Stimulated activated CD8-positive, alpha-beta memory T cell treated with anti-CD3 and anti-CD28 coated beads, Interleukin-12 subunit alpha, Interleukin-12 subunit beta, amount 100 ng/mL, for 24 hours (primary cell): ENCODE data around the gene PWWP2B.
"Not testable (repeated sequence)": the region's sequence is repeated elsewhere in the genome, so short reads cannot be mapped to it uniquely, and the experiment has no call there.

ENCODE experiments used
- DNase-seq: peaks from one replicate; pipeline ENCODE4 v3.0.0-alpha.2; 2020; ENCODE audit errors: extremely low read depth

PWWP2B gene

DNA sequence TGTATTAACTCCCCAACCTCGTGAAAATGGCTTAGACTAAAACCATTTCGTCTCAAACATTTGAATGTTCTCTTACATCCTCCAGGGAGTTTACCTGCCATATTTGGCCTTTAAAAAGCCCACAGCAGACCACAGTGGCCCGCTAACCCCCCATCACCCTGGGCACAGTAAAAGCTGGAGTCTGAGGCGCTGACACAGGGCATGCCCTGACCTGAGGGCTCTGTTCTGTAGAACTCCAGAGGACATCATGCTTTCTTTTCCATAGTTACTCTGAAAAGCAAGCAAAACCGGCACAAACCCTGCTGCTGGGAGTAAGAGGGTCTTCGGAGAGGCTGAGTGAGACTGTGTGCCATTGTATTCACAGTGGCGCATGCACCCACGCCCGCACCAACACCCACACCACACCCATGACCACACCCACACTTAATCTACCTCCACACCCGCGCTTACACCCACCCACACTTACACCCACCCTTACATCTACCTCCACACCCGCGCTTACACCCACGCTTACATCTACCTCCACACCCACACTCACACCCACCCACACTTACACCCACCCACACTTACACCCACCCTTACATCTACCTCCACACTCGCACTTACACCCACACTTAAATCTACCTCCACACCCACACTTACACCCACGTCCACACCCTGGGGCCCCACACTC, 32.9 kb upstream of the PWWP2B start:
- DNase-seq, result no peak

GRCh38 chr10:132364594-132364970, 32.4 kb upstream of the PWWP2B start:
- peak; percentile 39 for DNase-seq

DNA sequence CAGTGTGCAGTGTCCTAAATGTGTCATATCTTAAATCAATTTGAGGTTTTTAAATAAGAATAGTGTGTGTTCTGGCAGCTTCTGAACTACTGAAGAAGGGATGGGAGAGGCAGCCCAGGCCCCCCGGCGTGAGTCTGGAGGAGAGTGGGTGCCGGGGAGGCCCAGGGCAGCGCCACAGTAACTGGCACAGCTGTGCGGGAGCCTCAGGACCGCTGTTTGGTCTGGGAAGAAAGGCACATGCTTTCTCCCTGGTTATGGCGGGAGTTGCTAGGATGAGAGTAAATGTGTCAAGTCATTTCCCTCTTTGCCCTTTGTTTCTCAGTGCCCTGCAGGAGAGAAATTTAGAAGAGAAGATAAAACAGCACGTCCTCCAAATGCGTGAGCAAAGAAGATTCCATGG, 31.9 kb upstream of the PWWP2B start:
- no peak for DNase-seq

DNA sequence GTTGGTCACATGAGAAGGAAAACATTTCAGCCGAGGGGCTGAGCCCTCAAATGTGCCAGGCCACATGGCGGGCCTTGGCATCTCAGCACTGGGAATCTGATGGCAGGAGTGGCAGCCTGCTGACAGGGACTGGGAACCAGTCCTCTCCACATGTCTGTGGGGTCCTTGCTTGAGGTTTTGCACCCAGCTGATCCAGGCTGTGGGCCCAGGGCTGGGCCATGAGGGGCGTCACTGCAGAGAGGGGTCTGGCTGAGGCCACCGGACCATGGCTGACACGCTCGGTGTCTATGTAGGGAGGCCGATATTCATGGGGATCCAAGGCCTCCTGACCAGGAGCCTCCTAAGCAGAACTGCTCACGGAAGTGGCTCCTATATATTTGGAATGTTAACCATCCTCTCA, 31.0 kb upstream of the PWWP2B start:
- DNase-seq, result no peak

DNA sequence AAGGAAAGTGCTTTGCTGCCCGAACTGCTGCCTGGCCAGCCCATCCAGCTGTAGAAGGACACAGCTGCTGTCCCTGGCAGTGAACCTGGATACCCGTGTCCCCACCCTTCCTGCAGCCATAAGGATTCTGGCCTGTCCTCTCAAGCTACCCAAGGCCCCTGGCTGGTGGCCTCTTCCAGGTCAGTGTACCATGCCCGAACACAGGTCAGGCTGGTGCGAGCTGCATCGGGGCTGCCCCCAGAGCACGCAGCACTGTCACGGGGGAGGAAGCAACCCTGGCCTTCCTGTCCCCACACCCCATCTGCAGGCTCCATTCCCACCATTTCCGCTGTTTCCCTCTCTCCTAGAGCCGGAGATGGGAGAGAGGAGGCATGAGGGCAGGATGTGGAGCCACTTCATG, 30.5 kb upstream of the PWWP2B start:
- DNase-seq, result no peak

- DNase-seq, result no peak
These were observed 28.6 kb upstream of the PWWP2B start for GRCh38 chr10:132368391-132368790.

DNA sequence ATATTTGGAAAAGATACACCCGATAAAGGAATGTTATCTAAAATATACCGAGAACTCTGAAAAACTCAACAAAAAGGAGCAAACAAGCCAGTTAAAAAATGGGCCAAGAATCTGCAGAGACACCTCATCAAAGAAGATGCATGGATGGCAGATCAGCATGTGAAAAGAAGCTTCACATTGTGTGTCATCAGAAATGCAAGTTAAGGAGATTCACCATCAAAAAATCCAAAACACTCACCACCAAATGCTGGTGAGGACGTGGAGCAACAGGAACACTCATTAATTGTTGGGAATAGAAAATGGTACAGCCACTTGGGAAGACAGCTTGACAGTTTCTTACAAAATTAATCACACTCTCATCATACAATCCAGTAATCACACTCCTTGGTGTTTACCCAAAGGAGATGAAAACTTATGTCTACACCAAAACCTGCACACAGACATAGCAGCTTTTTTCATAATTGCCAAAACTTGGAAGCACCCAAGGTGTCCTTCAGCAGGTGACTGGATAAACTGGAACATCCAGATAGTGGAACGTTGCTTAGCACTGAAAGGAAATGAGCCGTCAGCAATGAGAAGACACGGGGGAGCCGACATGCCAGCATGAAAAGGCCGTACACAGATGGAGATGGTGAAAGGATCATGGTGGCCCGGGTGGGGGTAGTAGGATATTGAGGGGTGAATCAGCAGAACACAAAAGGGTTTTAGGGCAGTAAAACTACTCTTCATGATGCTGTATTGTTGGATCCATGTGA, 27.9 kb upstream of the PWWP2B start:
- DNase-seq, result no peak

DNA sequence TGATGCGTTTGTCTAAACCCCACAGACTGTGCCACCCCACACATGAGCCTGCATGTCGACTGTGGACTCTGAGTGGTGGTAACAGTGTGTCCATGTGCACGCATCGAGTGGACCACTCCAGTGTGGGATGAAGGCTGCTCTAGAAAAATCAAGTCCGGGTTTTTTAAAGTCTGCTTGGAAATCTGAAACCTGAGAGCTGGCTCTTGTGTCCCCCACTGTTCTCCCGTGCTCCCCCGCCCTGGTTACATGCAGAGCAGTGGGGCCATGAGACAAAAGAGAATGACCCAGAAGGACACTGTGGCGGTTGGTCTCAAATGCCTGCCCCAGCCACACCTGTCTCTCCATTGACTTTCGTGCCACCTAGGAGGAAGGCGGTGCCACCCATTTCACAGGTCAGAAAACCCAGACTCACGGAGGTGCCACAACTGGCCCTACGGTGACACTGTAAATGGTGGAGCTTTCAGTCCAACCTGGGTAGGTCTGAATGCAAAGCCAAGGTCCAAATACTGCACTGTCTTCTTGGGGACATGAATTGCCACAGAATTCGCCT, 27.3 kb upstream of the PWWP2B start:
- no peak for DNase-seq

DNA sequence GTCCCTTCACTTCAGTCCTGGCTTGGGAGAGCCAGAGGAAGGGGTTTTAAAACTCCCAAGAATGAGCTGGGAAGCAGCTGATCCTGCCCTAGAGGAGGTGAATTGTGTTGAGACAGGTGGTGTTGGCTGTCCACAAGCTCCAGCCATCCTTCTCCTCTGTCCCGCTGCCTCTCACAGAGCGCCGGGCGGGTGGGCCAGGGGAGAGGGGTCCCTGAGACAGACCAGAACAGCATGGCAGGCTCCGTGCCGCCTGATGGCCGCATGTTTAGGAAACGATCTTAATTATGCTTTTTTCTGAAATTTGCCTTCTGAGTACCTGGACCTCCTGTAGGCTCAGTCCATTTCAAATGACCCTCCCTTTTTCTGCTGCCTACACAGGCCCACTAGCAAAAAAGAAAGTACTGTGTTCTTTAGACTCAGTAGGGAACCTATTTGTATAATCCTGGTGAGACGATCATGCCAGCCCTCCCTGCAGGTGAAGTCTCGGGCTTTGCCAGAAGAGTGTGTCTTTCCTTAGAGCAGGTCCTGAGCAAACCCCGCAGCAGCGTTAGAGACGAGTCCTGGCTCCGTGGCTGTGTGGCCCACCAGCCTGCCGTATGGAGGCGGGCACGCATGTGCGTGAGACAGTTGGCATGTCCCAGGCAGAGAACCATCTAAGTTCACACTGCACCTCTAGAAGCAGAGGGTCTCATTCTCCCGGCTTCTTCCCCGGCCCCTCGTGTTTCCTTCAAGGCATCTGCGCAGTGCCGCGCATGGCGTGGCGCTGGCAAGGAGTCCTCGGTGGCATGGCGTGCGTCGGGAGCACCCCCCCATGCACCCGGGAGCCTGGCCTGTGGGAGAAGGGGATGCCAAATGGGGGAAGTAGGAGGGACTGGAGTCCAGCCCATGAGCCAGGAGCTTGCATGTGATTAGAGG, 26.3 kb upstream of the PWWP2B start:
- no peak for DNase-seq

GRCh38 chr10:132371641-132372081, 25.3 kb upstream of the PWWP2B start:
- DNase-seq, result no peak

DNA sequence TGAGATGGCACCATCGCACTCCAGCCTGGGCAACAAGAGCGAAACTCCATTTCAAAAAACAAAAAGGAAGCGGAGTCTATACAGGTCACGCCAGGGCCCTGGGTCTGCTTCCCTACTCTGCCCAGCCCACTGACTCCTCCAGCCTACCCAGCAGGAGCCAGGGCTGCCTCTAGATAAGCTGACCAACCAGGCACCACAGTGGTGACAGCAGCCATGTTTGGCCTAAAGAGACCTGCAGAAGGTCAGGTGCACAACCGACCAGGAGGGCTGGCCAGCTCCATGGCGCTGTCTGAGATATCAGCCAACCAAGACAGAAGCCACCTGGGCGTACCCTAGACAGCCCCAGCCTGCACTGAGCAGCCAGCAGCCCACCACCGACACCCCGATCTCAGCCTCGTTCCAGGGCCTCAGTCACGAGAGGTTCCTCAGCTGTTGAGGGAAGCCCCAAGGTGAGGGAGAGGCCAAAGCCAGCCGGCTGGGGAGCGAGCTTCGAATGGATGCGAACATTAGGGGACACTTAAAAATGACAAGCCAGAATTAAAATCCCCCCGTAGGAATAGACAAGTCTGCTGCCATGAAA, 24.4 kb upstream of the PWWP2B start:
- DNase-seq, result no peak

DNA sequence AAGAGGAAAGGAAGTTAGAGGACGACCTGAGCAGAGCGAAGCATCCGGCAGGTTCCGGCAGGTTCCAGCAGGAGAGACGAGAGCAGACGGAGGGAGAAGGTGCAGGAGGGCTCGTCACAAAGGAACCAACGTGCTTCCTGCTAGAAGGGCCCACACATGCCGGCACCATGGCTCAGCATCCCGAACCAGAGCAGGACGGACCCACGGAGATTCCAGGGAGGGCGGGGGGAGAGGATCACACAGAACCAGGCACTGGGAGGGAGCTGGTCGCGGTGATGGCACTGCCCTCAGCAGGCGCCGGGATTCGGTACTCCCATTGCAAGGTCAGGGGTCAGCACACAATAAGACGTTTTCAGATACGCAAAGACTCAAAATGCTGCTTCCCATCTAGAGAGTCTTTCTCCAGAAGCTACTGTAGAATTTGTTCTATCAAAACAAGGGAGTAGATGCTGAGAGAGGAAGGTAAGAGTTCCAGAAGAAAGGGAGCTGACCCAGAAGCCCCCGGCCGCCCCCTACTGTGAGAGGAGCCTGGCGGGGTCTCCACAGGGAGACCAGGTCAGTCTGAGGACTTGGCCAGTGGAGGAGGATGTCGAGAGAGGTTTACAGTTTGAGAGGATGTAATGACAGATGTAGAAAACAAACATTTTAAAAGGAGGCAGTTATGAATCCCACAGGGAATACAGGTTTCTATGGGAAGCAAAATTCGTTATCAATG, 23.6 kb upstream of the PWWP2B start:
- DNase-seq, result no peak

- no peak for DNase-seq
These were observed 22.8 kb upstream of the PWWP2B start for GRCh38 chr10:132374176-132374575.

DNA sequence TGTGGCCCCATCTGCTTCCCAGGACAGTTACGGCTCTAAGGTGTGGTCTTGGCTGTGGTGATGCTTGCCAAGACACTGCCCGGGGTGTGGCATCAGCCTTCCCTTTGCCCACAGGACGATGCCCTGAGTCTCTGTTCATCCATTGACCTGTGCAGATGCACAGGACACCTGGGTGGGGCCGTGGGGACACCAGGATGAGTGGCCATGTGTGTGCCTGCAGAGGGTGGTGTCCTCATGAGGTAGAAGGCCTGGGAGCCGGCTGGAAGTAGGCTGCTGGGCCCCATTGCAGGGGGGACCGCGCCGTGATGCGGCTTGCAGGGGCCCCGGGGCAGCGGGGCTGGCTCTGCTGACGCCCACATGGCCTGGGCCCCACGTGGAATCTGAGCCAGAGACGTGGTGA, 22.4 kb upstream of the PWWP2B start:
- no peak for DNase-seq

DNA sequence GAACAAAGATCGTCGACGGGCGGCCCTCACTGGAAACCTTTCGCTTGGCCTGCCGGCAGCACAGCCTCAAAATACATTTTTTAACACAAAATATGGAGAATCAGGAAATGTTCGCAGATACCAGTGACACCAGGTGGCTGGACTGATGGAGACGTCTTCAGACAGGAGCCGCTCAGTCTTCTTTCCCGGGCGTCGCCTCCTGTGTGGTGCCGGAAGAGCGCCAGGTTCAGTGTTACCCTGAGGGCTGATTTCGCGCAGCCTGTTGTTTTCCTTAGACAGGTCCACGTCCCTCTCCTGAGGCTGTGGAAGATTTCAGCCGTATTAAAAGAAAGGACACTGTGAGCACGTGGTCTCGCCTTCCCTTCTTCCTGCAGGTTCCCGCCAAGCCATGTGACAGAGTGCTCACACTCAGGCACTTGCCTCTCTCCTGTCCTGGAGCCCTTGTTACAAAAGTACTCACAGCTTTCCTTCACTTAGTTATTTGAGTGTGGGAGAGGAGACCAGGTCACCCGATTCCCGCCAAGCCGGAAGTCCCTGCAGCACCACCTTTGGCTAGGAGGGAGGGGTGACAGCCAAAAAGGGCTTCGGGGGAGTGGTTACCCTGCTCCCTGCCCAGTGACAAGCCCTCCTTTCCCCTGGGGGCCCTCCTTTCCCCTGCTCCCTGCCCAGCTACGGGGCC, 21.7 kb upstream of the PWWP2B start:
- no peak for DNase-seq

DNA sequence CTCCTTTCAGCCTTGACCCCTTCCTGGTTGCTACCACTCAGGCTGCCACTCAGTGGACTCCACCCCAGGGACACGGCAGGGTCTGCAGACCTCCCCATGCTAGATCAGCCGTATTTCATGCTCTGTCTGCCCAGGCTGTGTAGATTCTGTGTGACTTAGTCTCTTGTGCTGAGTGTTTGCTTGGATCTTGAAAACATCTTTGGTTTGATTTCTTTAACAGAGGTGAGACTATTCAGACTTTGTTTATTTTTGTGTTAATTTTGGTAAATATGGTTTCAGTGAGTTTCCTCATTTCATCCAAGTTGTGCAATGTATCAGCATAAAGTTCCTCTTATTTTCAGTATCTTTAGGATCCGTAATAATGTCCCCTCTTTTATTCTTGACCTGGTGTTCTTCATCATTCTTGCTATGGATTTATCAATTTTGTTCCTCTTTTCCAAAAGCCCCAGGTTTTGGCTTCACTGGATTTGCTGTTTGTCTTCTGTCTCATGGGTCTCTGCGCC, 21.2 kb upstream of the PWWP2B start:
- no peak for DNase-seq

DNA sequence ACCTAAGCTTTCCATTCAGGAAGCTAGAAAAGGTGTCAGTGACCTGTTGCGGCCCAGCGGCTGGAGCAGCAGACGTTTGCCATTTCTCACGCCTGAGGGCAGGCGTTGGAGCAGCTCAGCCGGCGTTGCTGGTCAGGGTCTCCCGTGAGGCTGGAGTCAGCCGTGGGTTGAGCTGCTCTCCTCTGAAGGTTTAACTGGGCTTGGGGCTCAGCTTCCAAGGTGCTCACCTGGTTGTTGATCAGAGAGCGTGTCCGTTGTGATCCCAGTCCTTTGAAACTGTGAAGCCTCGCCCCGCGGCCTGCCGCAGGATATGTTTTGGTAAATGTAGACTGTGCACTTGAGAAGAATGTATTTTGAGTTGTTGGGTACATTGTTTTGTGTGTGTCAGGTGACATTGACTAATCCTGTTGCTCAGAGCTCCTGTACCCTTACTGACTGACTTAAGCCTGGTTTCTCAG, 20.6 kb upstream of the PWWP2B start:
- DNase-seq, result no peak

GRCh38 chr10:132377326-132377725, 19.7 kb upstream of the PWWP2B start:
- no peak for DNase-seq

- not testable (repeated sequence) for DNase-seq
These were observed 18.0 kb upstream of the PWWP2B start for GRCh38 chr10:132379026-132379425.

DNA sequence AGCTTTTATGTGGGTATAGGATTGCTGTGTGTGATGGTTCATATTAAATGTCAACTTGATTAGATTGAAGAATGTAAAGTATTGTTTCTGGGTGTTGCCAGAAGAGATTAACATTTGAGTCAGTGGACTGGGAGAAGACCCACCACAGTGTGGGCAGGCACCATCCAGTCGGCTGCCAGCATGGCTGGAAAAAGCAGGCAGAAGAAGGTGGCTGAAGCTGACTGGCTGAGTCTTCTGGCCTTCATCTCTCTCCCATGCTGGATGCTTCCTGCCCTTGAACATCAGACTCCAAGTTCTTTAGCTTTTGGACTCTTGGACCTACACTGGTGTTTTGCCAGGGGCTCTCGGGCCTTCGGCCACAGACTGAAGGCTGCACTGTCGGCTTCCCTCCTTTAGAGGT, 16.0 kb upstream of the PWWP2B start:
- not testable (repeated sequence) for DNase-seq
